Mesendoderm (in vitro differentiated cells): ENCODE results near the gene TNIP1.

Source experiments
- DNase-seq: peaks from one replicate; pipeline ENCODE4 v3.0.0; 2013
- H2AK5ac ChIP-seq: 2 replicates; pipeline ENCODE4 v1.6.1; 2013; ENCODE audit warnings: low read length, inconsistent platforms
- H2BK120ac ChIP-seq: 2 replicates; pipeline ENCODE4 v1.6.1; 2013; ENCODE audit warnings: low read depth, mild to moderate bottlenecking, low read length, moderate library complexity, mixed read lengths
- H2BK15ac ChIP-seq: replicated peaks from 2 replicates; pipeline ENCODE4 v1.6.1; 2013; ENCODE audit warnings: low read depth, mild to moderate bottlenecking, moderate library complexity
- H2BK5ac ChIP-seq: 2 replicates; pipeline ENCODE4 v1.6.1; 2013; ENCODE audit warnings: low read length, inconsistent platforms
- H3K18ac ChIP-seq: 2 replicates; pipeline ENCODE4 v1.6.1; 2013; ENCODE audit warnings: mild to moderate bottlenecking, low read length, mixed read lengths
- H3K23ac ChIP-seq: one replicate; pipeline ENCODE4 v1.6.1; 2013; ENCODE audit warnings: low read length
- H3K27ac ChIP-seq: 2 replicates; pipeline ENCODE4 v1.5.1; 2013; ENCODE audit warnings: low read depth, mild to moderate bottlenecking, inconsistent platforms, low read length, moderate library complexity
- H3K27me3 ChIP-seq: 2 replicates; pipeline ENCODE4 v1.6.1; 2013; ENCODE audit warnings: low read length, control low read depth, mild to moderate bottlenecking, inconsistent platforms; ENCODE audit not compliant: insufficient read depth, poor library complexity
- H3K36me3 ChIP-seq: 2 replicates; pipeline ENCODE4 v1.6.1; 2013; ENCODE audit warnings: low read length, inconsistent platforms; ENCODE audit not compliant: control insufficient read depth, insufficient read depth
- H3K4ac ChIP-seq: one replicate; pipeline ENCODE4 v1.6.1; 2013; ENCODE audit warnings: low read depth, mild to moderate bottlenecking, low read length, moderate library complexity
- H3K4me1 ChIP-seq: 2 replicates; pipeline ENCODE4 v1.6.1; 2013; ENCODE audit warnings: low read depth, low read length, inconsistent platforms; ENCODE audit not compliant: control insufficient read depth
- H3K4me2 ChIP-seq: 2 replicates; pipeline ENCODE4 v1.6.1; 2013; ENCODE audit warnings: low read length
- H3K4me3 ChIP-seq: 2 replicates; pipeline ENCODE4 v1.5.1; 2013; ENCODE audit warnings: mild to moderate bottlenecking, low read length
- H3K56ac ChIP-seq: one replicate; pipeline ENCODE4 v1.6.1; 2013; ENCODE audit warnings: low read length
- H3K79me1 ChIP-seq: 2 replicates; pipeline ENCODE4 v1.6.1; 2013; ENCODE audit warnings: low read length, inconsistent platforms
- H3K79me2 ChIP-seq: 2 replicates; pipeline ENCODE4 v1.6.1; 2013; ENCODE audit warnings: mild to moderate bottlenecking, low read length; ENCODE audit not compliant: control insufficient read depth, insufficient read depth
- H3K9ac ChIP-seq: 2 replicates; pipeline ENCODE4 v1.6.1; 2013; ENCODE audit warnings: low read length, inconsistent platforms
- H4K5ac ChIP-seq: one replicate; pipeline ENCODE4 v1.6.1; 2013; ENCODE audit warnings: low read length
- H4K8ac ChIP-seq: one replicate; pipeline ENCODE4 v1.6.1; 2013; ENCODE audit warnings: low read depth, mild to moderate bottlenecking, control low read depth, low read length, moderate library complexity
- WGBS: extraction: QIAGEN DNeasy Blood & Tissue Kit; methylation state at CpG from one replicate; pipeline ENCODE4 v1.1.7; 2013; ENCODE audit warnings: low lambda C conversion rate, missing lambda C conversion rate; ENCODE audit not compliant: insufficient coverage; ENCODE audit errors: extremely low coverage; 5-methylcytosine and 5-hydroxymethylcytosine counted together

Gene TNIP1

DNA sequence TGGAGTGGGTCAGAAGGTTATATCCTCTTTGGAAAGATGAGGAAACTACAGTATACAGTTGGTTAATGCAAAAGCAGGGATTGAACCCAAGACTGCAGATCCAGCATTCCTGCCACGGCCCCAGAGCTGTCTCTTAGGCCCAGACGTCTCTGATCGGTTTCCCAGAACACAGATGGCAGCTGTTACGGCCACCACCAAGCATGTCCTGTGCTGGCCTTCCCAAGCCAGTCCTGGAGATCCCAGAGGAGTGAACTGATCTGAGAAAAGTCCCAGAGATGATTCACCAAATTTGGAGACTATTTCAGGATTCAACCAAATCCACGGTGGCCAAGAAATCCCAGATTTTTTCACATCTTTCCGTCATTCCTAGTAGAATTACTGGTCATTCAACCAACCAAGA lies 20.1 kb downstream of the TNIP1 start:
- Histone ChIP-seq H3K27ac (no peak overlapping the region), H2BK120ac (no peak overlapping the region), H3K18ac (no peak overlapping the region), H3K79me1 (peaks cover 2% of the 10 kb centered on the region), H3K36me3 (peaks cover 3% of the 10 kb centered on the region), H3K4me3 (no peak overlapping the region), H3K79me2 (no peaks in the 10 kb centered on the region), H4K8ac (no peak overlapping the region), H3K4me2 (no peak overlapping the region), H4K5ac (no peak overlapping the region), H2AK5ac (no peak overlapping the region), H2BK15ac (no peak overlapping the region), H3K9ac (no peak overlapping the region), H3K27me3 (no peaks in the 10 kb centered on the region), H3K23ac (no peak overlapping the region), H3K4ac (no peak overlapping the region), H3K56ac (no peak overlapping the region), H2BK5ac (no peak overlapping the region), H3K4me1 (no peaks in the 10 kb centered on the region)
- DNase-seq, result no peak
- WGBS, result no CpG with 5 or more reads among the region's 6 CpGs

DNA sequence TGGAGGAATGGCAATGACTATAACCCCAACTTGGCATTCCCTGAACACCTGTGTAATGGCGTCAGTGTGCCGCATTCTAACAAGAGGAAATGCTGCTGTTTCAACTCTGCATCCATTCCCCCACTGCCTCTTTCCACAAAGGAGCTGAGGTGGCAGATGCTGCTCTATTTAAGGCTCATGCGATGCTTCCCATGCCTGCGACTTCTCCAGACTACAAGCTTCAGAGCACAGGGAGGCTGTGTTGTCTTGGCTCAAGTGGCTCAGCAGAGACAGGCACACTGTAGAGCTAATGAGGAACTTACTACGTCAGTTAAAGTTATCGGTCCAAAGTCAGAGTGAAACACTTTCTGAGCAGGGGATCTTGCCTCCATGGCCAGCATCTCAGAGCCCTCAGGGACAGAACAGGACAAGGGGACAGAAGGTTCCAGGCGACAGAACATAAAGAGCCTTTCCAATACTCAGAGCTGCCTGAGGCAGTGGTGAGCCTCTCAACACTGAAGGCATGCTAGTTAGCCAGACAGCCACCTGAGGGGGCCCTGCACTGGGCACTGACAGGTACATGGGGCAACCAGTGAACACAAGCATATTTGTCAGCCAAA lies 21.8 kb downstream of the TNIP1 start:
- no CpG with 5 or more reads among the region's 7 CpGs for WGBS
- no peak overlapping the region for H2BK5ac ChIP-seq

DNA sequence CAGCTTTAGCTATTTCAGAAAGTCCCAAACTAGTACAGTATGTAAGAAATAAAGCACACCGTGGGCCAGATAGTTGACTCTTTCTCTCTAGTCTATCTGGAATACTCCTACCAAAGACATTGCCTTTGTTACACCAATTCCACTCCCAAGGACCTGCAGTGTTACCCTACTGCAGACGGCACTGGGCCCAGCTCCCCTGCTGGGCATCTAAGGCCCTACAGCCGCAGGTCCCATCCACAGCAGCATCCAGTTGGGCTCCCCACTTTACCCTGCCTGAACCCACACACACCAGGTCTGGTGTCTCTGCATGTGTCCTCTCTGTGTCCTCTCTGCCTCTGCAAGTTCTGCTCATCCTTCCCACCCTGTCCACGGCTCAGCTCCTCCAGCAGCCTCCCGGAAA lies 22.5 kb downstream of the TNIP1 start:
- Histone ChIP-seq H3K23ac (no peak overlapping the region), H3K4me3 (no peak overlapping the region), H2BK5ac (no peak overlapping the region), H3K79me2 (no peaks in the 10 kb centered on the region), H3K9ac (no peak overlapping the region), H3K27ac (no peak overlapping the region), H2BK15ac (no peak overlapping the region), H3K36me3 (peaks cover 3% of the 10 kb centered on the region), H4K8ac (no peak overlapping the region), H3K56ac (no peak overlapping the region), H3K27me3 (no peaks in the 10 kb centered on the region), H4K5ac (no peak overlapping the region), H2BK120ac (no peak overlapping the region), H3K18ac (no peak overlapping the region), H3K4me2 (no peak overlapping the region), H3K4ac (no peak overlapping the region), H2AK5ac (no peak overlapping the region), H3K4me1 (no peaks in the 10 kb centered on the region), H3K79me1 (no peaks in the 10 kb centered on the region)
- DNase-seq, result no peak
- no CpG with 5 or more reads among the region's 5 CpGs for WGBS

More for the DNA sequence above, 21.8 kb downstream of the TNIP1 start:
- H3K36me3 ChIP-seq, result peaks cover 3% of the 10 kb centered on the region
- H3K4me1 ChIP-seq, result no peaks in the 10 kb centered on the region
- no peaks in the 10 kb centered on the region for H3K79me2 ChIP-seq
- H3K18ac ChIP-seq, result no peak overlapping the region
- H3K9ac ChIP-seq, result no peak overlapping the region
- H3K23ac ChIP-seq, result no peak overlapping the region
- H3K27ac ChIP-seq, result no peak overlapping the region
- no peak overlapping the region for H2BK120ac ChIP-seq
- no peak overlapping the region for H4K8ac ChIP-seq
- no peak for DNase-seq
- H3K79me1 ChIP-seq, result no peaks in the 10 kb centered on the region
- no peak overlapping the region for H2AK5ac ChIP-seq
- no peaks in the 10 kb centered on the region for H3K27me3 ChIP-seq
- no peak overlapping the region for H3K4me2 ChIP-seq
- no peak overlapping the region for H3K56ac ChIP-seq
- H4K5ac ChIP-seq, result no peak overlapping the region
- no peak overlapping the region for H3K4me3 ChIP-seq
- H3K4ac ChIP-seq, result no peak overlapping the region
- no peak overlapping the region for H2BK15ac ChIP-seq

DNA sequence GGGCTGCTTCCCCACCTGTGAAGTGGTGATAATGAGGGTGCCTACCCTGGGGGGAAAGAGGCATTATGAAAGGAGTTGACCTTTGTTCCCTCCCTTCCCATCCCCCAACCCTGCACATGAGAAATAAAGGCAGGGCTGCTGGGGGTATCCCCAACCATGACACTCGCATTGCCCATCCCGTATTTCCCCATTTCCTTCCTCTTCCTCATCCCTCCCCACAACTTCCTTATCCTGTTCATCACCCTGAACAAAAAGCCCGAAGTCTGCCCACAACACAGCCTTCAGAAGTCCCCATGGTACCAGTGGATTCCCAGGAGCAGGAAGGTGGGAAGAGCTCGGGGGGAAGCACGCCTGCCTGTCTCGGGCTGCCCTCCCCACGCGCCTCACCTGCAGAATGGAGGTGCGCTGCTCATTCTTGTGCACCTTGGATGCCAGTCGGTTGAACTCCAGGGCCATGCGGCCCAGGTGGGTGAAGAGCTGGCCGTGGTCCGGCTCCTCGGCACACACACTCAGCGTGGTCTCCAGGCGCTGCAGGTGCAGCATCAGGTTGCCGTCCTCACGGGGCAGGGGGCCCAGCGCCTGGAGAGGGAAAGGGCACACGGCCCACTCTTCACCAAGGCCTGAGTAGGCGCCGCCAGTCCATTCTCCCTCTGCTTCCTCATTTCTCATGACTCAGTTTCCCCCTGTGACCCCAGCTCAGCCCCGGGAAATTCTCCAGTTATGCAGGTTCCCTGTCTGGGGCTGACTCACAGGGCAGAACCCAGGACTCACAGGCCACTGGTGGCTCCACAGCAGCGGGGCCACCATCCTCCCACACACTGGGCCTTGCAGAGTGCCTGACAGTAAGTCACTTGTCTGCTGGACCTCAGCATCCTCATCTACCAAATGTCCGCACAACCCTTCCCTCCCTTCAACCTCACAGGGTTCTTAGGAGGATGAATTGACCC lies 24.2 kb downstream of the TNIP1 start:
- H2BK5ac ChIP-seq, result no peak overlapping the region
- H4K5ac ChIP-seq, result no peak overlapping the region
- H3K23ac ChIP-seq, result no peak overlapping the region
- no peak overlapping the region for H3K9ac ChIP-seq
- no peak overlapping the region for H3K27ac ChIP-seq
- WGBS, result 100% methylated on average over 2 of the region's 25 CpGs
- no peak overlapping the region for H2BK120ac ChIP-seq
- no peak overlapping the region for H3K56ac ChIP-seq
- H3K27me3 ChIP-seq, result no peaks in the 10 kb centered on the region
- no peaks in the 10 kb centered on the region for H3K4me1 ChIP-seq
- peaks cover 3% of the 10 kb centered on the region for H3K36me3 ChIP-seq
- no peak overlapping the region for H3K4me2 ChIP-seq
- no peak for DNase-seq
- no peaks in the 10 kb centered on the region for H3K79me2 ChIP-seq
- H3K79me1 ChIP-seq, result no peaks in the 10 kb centered on the region
- no peak overlapping the region for H2BK15ac ChIP-seq
- H3K4ac ChIP-seq, result no peak overlapping the region
- no peak overlapping the region for H3K18ac ChIP-seq
- H3K4me3 ChIP-seq, result no peak overlapping the region
- no peak overlapping the region for H4K8ac ChIP-seq
- no peak overlapping the region for H2AK5ac ChIP-seq

DNA sequence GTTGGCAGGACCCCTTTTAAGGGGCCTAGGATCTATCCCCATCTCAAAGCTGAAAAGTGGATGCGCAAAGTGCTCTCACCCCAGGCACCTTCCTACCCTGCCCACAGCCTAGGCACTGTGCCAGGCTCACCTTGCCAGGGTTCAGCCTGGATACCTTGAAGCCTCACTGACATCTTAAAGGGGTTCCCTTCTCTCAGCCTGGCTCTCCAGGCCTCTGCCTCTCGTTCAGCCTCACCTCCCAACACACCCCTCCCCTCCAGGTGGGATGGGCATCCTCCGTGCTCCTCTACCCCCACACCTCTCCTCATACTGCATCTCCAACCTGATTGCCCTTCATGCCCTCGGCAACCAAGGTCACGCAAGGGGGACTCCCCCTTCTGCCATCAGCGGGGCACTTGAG lies 25.5 kb downstream of the TNIP1 start:
- H4K8ac ChIP-seq, result no peak overlapping the region
- H2BK5ac ChIP-seq, result no peak overlapping the region
- H3K4me2 ChIP-seq, result no peak overlapping the region
- no peak overlapping the region for H3K4me3 ChIP-seq
- H3K27me3 ChIP-seq, result no peaks in the 10 kb centered on the region
- no CpG with 5 or more reads among the region's 6 CpGs for WGBS
- H3K18ac ChIP-seq, result no peak overlapping the region
- H4K5ac ChIP-seq, result no peak overlapping the region
- no peaks in the 10 kb centered on the region for H3K79me1 ChIP-seq
- H2AK5ac ChIP-seq, result no peak overlapping the region
- no peaks in the 10 kb centered on the region for H3K79me2 ChIP-seq
- H3K56ac ChIP-seq, result no peak overlapping the region
- H2BK15ac ChIP-seq, result no peak overlapping the region
- H3K4ac ChIP-seq, result no peak overlapping the region
- no peaks in the 10 kb centered on the region for H3K4me1 ChIP-seq
- no peak overlapping the region for H3K9ac ChIP-seq
- no peak overlapping the region for H3K27ac ChIP-seq
- peaks cover 1% of the 10 kb centered on the region for H3K36me3 ChIP-seq
- H2BK120ac ChIP-seq, result no peak overlapping the region
- H3K23ac ChIP-seq, result no peak overlapping the region
- DNase-seq, result no peak
